Activated CD4-positive, alpha-beta T cell treated with anti-CD3 and anti-CD28 coated beads, Interleukin-2, amount 10 ng/mL, durations not matched to agents 7 days and 5 days (primary cell): ENCODE measurements around the gene GJB5. TPM values are rescaled to one million over a fixed set of nuclear protein-coding genes. Genes with fewer than 3 reads are reported as not detected.

Experiments used
- CTCF ChIA-PET: fragments of 350-600 bp; sonication (Branson Sonifier 250); formaldehyde crosslinking; loops from one replicate; lab custom pipeline; 2021; ENCODE audit warnings: antibody characterized with exemption; lab: Charles Lee
- POLR2A ChIA-PET: fragments of 350-600 bp; sonication (Branson Sonifier 250); formaldehyde crosslinking; loops from one replicate; lab custom pipeline; 2021; ENCODE audit warnings: antibody characterized with exemption; lab: Charles Lee
- DNase-seq: peaks from one replicate; pipeline ENCODE4 v3.0.0-alpha.2; 2020
- H3K27ac Mint-ChIP-seq: one replicate; pipeline ENCODE4 v1.8.0; 2021; ENCODE audit warnings: mild to moderate bottlenecking, moderate library complexity, mixed read lengths
- H3K27me3 Mint-ChIP-seq: one replicate; pipeline ENCODE4 v1.8.0; 2021; ENCODE audit warnings: mixed read lengths
- H3K36me3 Mint-ChIP-seq: one replicate; pipeline ENCODE4 v1.8.0; 2021; ENCODE audit warnings: low read depth, mixed read lengths
- H3K4me1 Mint-ChIP-seq: one replicate; pipeline ENCODE4 v1.8.0; 2021; ENCODE audit warnings: mixed read lengths
- H3K4me3 Mint-ChIP-seq: one replicate; pipeline ENCODE4 v1.8.0; 2021; ENCODE audit warnings: mild to moderate bottlenecking, moderate library complexity, mixed read lengths
- H3K9me3 Mint-ChIP-seq: one replicate; pipeline ENCODE4 v1.8.0; 2021; ENCODE audit warnings: mixed read lengths
- total RNA-seq, 2 experiments: library from RNA; stranded (reverse); gene quantifications; one replicate each; pipeline ENCODE4 v1.2.3, GENCODE V29; 2021

GJB5 gene
- total RNA-seq, 2 experiments from 2014 or later: not detected

DNA sequence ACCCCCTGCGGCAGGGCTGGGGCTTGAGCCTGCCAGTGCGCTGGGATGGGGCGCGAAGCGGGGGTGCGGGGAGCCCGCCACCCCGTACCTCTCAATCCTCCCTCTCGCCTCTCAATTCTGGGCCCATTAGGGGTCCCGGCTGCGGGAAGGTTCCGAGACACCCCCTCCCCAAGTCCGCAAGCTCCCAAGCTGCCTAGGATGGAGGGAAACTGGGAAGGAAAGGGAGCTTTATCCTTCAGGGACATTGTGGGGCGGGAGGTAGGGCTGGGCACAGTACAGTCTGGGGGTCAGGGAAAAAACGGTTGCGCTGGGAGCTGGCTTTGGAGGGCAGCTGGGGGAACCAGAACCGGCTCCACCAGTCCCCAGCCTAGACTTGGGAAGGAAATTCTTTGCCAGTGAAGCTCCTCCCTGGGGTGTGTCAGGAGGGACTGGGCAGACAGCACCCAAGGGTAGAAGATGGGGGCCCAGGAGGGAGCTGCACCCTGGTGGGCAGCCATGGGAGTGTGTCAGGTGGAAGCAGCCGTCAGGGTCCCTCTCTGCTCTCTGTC lies 27.1 kb downstream of the GJB5 start:
- CTCF ChIA-PET: interaction anchor here (1.0 to 1.3 kb wide), 2 partner anchors 28 to 71 kb away, joined by 3 to 4 read pairs; no protein-coding TSS in a partner anchor
- peaks cover 3% of the 10 kb centered on the region for H3K4me1 Mint-ChIP-seq
- no peaks in the 10 kb centered on the region for H3K36me3 Mint-ChIP-seq
- no peak overlapping the region for H3K27ac Mint-ChIP-seq
- no peak for DNase-seq
- no peak overlapping the region for H3K4me3 Mint-ChIP-seq
- H3K9me3 Mint-ChIP-seq: no peaks in the 10 kb centered on the region
- H3K27me3 Mint-ChIP-seq: peaks cover 41% of the 10 kb centered on the region
- POLR2A ChIA-PET: no interaction called here

DNA sequence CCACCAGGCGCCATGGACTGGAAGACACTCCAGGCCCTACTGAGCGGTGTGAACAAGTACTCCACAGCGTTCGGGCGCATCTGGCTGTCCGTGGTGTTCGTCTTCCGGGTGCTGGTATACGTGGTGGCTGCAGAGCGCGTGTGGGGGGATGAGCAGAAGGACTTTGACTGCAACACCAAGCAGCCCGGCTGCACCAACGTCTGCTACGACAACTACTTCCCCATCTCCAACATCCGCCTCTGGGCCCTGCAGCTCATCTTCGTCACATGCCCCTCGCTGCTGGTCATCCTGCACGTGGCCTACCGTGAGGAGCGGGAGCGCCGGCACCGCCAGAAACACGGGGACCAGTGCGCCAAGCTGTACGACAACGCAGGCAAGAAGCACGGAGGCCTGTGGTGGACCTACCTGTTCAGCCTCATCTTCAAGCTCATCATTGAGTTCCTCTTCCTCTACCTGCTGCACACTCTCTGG lies 29.9 kb downstream of the GJB5 start:
- DNase-seq: no peak
- CTCF ChIA-PET: no interaction called here
- Mint-ChIP-seq H3K27me3 (peaks cover 25% of the 10 kb centered on the region), H3K4me3 (no peak overlapping the region), H3K36me3 (no peaks in the 10 kb centered on the region), H3K4me1 (peaks cover 4% of the 10 kb centered on the region), H3K9me3 (no peaks in the 10 kb centered on the region), H3K27ac (no peak overlapping the region)
- POLR2A ChIA-PET: no interaction called here

DNA sequence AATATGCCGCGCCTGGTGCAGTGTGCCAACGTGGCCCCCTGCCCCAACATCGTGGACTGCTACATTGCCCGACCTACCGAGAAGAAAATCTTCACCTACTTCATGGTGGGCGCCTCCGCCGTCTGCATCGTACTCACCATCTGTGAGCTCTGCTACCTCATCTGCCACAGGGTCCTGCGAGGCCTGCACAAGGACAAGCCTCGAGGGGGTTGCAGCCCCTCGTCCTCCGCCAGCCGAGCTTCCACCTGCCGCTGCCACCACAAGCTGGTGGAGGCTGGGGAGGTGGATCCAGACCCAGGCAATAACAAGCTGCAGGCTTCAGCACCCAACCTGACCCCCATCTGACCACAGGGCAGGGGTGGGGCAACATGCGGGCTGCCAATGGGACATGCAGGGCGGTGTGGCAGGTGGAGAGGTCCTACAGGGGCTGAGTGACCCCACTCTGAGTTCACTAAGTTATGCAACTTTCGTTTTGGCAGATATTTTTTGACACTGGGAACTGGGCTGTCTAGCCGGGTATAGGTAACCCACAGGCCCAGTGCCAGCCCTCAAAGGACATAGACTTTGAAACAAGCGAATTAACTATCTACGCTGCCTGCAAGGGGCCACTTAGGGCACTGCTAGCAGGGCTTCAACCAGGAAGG lies 30.5 kb downstream of the GJB5 start:
- Mint-ChIP-seq H3K4me1 (peaks cover 6% of the 10 kb centered on the region), H3K36me3 (no peaks in the 10 kb centered on the region), H3K27me3 (peaks cover 21% of the 10 kb centered on the region), H3K9me3 (no peaks in the 10 kb centered on the region), H3K4me3 (no peak overlapping the region), H3K27ac (no peak overlapping the region)
- no peak for DNase-seq
- ChIA-PET CTCF (no interaction called here), POLR2A (no interaction called here)

DNA sequence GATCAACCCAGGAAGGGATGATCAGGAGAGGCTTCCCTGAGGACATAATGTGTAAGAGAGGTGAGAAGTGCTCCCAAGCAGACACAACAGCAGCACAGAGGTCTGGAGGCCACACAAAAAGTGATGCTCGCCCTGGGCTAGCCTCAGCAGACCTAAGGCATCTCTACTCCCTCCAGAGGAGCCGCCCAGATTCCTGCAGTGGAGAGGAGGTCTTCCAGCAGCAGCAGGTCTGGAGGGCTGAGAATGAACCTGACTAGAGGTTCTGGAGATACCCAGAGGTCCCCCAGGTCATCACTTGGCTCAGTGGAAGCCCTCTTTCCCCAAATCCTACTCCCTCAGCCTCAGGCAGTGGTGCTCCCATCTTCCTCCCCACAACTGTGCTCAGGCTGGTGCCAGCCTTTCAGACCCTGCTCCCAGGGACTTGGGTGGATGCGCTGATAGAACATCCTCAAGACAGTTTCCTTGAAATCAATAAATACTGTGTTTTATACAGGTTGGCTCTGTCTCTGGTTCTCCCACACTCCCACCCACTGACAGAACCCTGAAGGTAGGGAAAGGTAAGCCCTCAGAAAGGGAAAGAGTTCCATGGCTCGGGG lies 31.1 kb downstream of the GJB5 start:
- Mint-ChIP-seq H3K4me1 (peaks cover 6% of the 10 kb centered on the region), H3K4me3 (no peak overlapping the region), H3K27ac (no peak overlapping the region), H3K27me3 (peaks cover 17% of the 10 kb centered on the region), H3K9me3 (no peaks in the 10 kb centered on the region), H3K36me3 (no peaks in the 10 kb centered on the region)
- ChIA-PET POLR2A (no interaction called here), CTCF (interaction anchor here (0.7 kb wide), 1 partner anchor 80 kb away, joined by 5 read pairs; no protein-coding TSS in a partner anchor)
- DNase-seq: no peak

DNA sequence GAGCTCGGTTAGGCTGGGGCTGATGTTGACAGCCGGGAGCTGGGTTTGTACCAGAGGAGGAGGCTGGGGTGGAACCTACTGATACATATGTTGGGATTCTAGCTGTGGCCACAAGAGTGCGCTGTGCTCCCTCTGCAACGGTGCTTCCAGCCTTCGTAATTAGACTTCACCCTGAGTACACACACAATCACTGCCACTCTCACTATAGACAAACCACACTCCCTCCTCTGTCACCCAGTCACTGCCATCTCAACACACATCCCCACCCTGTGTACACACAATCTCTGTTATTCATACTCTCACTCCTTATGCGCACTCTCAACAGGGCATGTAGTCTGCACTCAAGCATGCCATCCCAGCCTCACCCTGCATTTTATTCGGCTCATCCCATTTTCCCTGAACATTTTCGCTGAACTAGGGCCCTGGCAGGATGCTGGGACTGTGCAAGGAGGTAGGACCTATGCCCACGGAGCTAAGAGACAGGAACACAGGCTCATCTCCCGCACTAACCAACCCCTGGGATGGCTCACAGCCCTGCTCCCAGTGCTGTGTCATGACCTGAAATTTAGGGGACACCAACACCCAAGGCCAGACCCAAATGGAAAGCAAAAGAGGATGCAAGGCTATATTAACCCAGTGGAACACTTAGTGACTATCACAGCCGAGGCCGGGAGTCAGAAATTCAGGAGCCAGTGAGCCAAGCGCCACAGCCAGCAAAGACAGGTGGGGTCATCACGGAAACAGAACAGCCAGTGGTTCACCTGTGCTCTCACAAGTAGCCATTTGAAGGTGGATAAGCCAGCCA lies 31.9 kb downstream of the GJB5 start:
- peaks cover 17% of the 10 kb centered on the region for H3K27me3 Mint-ChIP-seq
- H3K9me3 Mint-ChIP-seq: no peaks in the 10 kb centered on the region
- no peak overlapping the region for H3K4me3 Mint-ChIP-seq
- no peak overlapping the region for H3K27ac Mint-ChIP-seq
- ChIA-PET POLR2A (no interaction called here), CTCF (interaction anchor here (0.7 kb wide), 1 partner anchor 80 kb away, joined by 5 read pairs; no protein-coding TSS in a partner anchor)
- peaks cover 6% of the 10 kb centered on the region for H3K4me1 Mint-ChIP-seq
- H3K36me3 Mint-ChIP-seq: no peaks in the 10 kb centered on the region
- peak; percentile 69 for DNase-seq

DNA sequence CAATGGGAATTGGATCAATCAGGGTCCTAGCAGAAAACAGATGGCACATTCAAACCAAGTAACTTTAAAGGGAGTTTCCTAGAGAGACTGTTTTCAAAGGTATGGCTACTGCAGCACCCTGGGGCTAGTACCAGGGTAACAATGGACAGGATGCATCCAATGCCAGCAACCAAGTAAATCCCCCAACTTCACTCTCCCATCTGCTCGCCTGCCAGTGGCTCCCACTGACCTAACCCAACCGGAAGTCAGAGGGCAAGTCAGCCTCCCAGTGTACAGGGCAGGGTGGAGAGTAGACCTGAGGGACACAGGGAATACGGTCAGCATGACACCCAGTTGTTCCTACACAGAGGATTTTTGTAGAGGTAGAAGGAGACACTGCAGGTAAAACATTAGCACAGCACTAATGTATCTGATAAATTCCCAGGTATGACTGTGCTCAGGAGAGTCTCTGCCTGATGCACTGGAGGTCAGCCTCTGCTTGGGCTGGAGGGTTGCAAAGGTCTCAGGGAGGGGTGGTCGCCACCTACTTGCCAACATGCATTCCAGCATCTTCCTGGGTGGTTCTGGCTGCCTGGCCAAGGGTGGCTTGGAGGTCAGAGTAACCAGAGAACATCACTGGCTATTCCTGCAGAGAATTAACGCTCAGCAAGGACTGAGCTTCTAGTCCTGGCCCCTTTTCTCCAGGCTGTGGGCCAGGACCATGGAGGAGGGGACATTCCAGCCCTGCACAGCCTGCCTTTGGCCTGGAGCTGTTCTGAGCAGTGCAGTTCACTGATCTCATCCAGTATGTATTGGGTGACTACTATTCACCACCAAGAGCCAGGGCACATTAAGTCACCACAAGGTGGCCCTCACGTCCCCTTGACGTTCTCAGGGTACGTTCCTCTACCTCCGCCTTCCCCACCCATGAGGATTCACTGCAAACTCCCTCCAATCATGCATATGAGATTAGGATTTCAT lies 32.9 kb downstream of the GJB5 start:
- H3K9me3 Mint-ChIP-seq: no peaks in the 10 kb centered on the region
- no peak overlapping the region for H3K4me3 Mint-ChIP-seq
- H3K4me1 Mint-ChIP-seq: peaks cover 9% of the 10 kb centered on the region
- H3K36me3 Mint-ChIP-seq: no peaks in the 10 kb centered on the region
- no peak overlapping the region for H3K27ac Mint-ChIP-seq
- DNase-seq: no peak
- ChIA-PET POLR2A (no interaction called here), CTCF (no interaction called here)
- peaks cover 13% of the 10 kb centered on the region for H3K27me3 Mint-ChIP-seq

DNA sequence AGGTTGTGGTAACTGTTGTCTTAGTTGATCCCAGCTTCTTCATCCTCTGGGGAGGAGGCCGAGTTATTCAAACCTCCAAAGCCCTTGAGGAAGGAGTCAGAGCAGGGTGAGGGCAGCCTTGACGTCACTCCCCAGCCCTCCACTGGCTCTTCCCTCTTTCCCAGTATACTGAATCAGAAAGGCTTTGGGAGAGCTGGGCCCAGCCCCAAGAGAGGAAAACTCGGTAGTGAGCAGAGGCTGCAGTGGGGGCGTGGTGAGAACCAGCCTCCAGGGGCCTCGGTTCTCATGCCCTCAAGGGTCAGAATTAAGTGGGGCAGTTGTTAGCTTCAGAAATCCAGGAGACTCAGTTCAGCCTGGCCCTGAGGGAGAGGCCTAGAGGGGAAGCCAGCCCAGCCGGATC lies 36.1 kb downstream of the GJB5 start:
- peaks cover 9% of the 10 kb centered on the region for H3K4me1 Mint-ChIP-seq
- H3K27ac Mint-ChIP-seq: no peak overlapping the region
- no peaks in the 10 kb centered on the region for H3K9me3 Mint-ChIP-seq
- ChIA-PET CTCF (no interaction called here), POLR2A (no interaction called here)
- no peaks in the 10 kb centered on the region for H3K36me3 Mint-ChIP-seq
- H3K27me3 Mint-ChIP-seq: peaks cover 9% of the 10 kb centered on the region
- no peak overlapping the region for H3K4me3 Mint-ChIP-seq
- no peak for DNase-seq

DNA sequence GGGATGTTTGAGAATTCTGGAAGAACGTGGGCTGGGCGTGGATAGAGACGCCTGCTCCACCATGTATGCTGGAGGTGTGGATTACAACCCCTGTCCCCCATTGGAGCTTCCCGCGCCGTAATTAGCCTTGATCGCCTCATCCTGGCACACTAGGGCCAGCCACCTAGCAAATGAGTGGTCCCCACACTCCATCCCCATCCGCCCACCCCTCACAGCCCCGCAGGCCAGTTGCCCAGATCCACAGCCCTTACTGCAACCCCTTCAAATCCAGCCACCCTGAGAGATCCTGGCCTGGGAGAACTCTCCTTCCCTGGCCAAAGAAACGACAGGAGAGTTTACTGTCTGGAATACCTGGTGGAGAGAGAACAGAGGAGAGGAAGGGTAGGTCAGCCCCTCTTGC lies 37.6 kb downstream of the GJB5 start:
- Mint-ChIP-seq H3K4me1 (peaks cover 8% of the 10 kb centered on the region), H3K9me3 (no peaks in the 10 kb centered on the region), H3K4me3 (peak overlapping the region; percentile 50), H3K27ac (no peak overlapping the region), H3K36me3 (no peaks in the 10 kb centered on the region), H3K27me3 (peaks cover 5% of the 10 kb centered on the region)
- CTCF ChIA-PET: no interaction called here
- POLR2A ChIA-PET: no interaction called here
- no peak for DNase-seq

DNA sequence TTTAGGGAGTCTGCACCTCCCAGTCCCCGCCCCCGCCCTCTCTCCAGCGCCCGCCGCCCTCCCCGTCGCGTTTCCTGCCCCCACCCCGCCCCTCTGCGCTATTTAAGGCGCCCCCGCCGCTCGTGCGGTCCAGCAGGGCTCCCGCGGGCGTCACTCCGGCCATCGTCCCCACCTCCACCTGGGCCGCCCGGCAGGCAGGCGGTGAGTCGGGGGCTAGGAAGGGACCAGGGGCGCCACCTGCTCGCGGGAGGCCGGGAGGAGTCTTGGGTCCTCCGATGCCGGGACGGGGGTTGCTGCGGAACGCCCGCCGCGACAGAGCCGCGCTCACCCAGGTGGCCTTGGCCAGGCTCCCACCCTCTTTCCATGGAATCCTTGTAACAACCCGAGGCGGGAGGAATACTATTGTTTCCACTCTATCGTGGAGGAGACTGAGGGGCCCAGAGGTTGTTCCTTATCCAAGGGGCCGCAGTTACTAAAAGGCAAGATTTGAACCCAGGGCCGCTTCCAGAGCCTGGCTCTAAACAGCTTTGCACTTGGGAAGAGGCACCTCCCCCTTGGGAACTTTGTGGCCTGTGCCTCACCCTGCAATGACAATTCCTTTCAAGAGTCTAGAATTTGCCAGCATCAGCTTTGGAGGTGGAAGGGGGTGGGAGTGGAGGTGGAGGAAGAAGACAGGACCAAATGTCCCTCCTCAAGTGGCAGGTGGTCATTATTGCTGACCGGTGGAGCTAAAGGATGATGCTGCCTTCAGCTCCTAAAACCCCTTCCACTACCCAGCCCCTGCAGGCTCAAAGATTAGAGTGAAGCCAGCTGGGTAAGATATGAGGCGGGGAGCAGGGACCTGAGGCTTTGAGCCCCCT lies 38.3 kb downstream of the GJB5 start, which contains the start of gene GJA4:
Gene GJA4 (plus strand): TSS at position 132 of the 860 bp plus-strand sequence. CDS start 1,215 bp downstream, outside the sequence.
- CTCF ChIA-PET: interaction anchor here (0.6 kb wide), 1 partner anchor 101 kb away, joined by 3 read pairs; no protein-coding TSS in a partner anchor

DNA sequence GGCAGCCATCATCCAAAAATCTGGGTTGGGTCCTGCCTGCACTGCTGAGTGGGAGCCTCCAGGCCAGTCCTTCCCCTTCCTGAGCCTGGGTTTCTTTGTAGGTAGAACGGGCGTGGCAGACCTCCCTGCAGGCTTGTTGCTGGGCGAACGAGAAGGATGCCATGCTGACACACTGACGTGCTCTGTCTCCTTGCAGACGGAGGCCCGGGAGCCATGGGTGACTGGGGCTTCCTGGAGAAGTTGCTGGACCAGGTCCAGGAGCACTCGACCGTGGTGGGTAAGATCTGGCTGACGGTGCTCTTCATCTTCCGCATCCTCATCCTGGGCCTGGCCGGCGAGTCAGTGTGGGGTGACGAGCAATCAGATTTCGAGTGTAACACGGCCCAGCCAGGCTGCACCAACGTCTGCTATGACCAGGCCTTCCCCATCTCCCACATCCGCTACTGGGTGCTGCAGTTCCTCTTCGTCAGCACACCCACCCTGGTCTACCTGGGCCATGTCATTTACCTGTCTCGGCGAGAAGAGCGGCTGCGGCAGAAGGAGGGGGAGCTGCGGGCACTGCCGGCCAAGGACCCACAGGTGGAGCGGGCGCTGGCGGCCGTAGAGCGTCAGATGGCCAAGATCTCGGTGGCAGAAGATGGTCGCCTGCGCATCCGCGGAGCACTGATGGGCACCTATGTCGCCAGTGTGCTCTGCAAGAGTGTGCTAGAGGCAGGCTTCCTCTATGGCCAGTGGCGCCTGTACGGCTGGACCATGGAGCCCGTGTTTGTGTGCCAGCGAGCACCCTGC lies 39.3 kb downstream of the GJB5 start:
- CTCF ChIA-PET: no interaction called here
- no peak for DNase-seq
- no peaks in the 10 kb centered on the region for H3K9me3 Mint-ChIP-seq
- H3K36me3 Mint-ChIP-seq: no peaks in the 10 kb centered on the region
- POLR2A ChIA-PET: no interaction called here
- H3K4me1 Mint-ChIP-seq: peaks cover 8% of the 10 kb centered on the region
- peaks cover 5% of the 10 kb centered on the region for H3K27me3 Mint-ChIP-seq
- H3K27ac Mint-ChIP-seq: no peak overlapping the region
- no peak overlapping the region for H3K4me3 Mint-ChIP-seq

More for the DNA sequence above, 38.3 kb downstream of the GJB5 start, which contains the start of gene GJA4:
- Mint-ChIP-seq H3K4me3 (peak within 1 kb of the TSS; percentile 50), H3K27me3 (peaks cover 5% of the 10 kb centered on the region), H3K4me1 (peaks cover 8% of the 10 kb centered on the region), H3K9me3 (no peaks in the 10 kb centered on the region), H3K27ac (no peak within 1 kb of the TSS), H3K36me3 (no peaks in the 10 kb centered on the region)
- DNase-seq: no peak
- POLR2A ChIA-PET: no interaction called here

DNA sequence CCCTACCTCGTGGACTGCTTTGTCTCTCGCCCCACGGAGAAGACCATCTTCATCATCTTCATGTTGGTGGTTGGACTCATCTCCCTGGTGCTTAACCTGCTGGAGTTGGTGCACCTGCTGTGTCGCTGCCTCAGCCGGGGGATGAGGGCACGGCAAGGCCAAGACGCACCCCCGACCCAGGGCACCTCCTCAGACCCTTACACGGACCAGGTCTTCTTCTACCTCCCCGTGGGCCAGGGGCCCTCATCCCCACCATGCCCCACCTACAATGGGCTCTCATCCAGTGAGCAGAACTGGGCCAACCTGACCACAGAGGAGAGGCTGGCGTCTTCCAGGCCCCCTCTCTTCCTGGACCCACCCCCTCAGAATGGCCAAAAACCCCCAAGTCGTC lies 39.9 kb downstream of the GJB5 start:
- no peak for DNase-seq
- H3K4me1 Mint-ChIP-seq: peaks cover 8% of the 10 kb centered on the region
- H3K27me3 Mint-ChIP-seq: peaks cover 5% of the 10 kb centered on the region
- ChIA-PET CTCF (interaction anchor here (1.0 kb wide), 1 partner anchor 58 kb away, joined by 3 read pairs; no protein-coding TSS in a partner anchor), POLR2A (no interaction called here)
- H3K4me3 Mint-ChIP-seq: no peak overlapping the region
- no peak overlapping the region for H3K27ac Mint-ChIP-seq
- no peaks in the 10 kb centered on the region for H3K36me3 Mint-ChIP-seq
- no peaks in the 10 kb centered on the region for H3K9me3 Mint-ChIP-seq
